ENCODE data around the gene RUNX2. TPM values are rescaled to one million over a fixed set of nuclear protein-coding genes. Genes with fewer than 3 reads are reported as not detected.

RUNX2 gene
- total and polyA plus RNA-seq, 9 of the 15 experiments (the other 6 are each of a cell fraction or from before 2014, with no cell fraction given), result 0.29 to 1.00 (median 0.43) TPM

DNA sequence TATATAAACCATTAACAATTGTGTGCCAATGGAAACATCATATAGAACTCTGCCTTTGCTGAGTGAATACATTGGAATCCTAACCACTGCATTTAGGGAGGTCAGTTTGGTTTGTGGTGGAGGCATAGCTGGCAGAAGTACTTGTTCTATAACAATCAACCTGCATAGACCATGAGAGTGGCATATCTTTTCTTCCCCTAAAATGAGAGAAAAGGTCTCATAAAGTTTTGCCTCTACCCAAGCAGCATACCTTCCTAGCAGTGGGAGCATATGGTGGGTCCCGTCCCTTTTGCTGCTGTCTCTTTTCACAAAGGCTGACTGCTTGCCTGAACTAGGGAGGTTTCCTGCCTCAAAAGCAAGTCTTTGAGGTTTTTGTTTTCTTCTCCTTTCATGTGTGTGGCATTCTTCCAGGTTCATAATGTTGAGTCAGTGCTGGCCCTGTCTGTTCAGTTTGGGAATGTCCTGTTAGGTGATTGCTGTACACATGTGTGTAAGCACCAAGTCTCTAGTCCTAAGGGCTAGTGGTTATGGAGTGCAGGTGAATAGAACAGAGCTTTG is 110.8 kb downstream of the RUNX2 start:
- peak overlapping the region; percentile 72 for H2AFZ ChIP-seq (ENCODE audit: low read depth, low read length)
- intact Hi-C loops (cut with micrococcal nuclease), result no loop called here
- peak in 1 of 4 experiments; percentile 37 for DNase-seq (ENCODE audit: extremely low read depth in 1 of 4, low spot score in 3 of 4)
- H3K36me3 ChIP-seq (ENCODE audit: control insufficient read depth, insufficient read depth, low read length), result no peaks in the 10 kb centered on the region
- H3K4me2 ChIP-seq (ENCODE audit: insufficient read depth, low read length), result peak overlapping the region; percentile 5; the same call in 1 of the 2 replicates
- no peaks in the 10 kb centered on the region for H3K27me3 ChIP-seq (ENCODE audit: control insufficient read depth in 2 of 2, insufficient read depth in 2 of 2, low read length in 2 of 2)
- WGBS (ENCODE audit: insufficient coverage, low coverage, missing lambda C conversion rate), result 64% methylated on average over 1 of the region's 1 CpG
- no TSS peak for BruUV-seq (replicated peaks)
- ATAC-seq, result peak; percentile 68
- H3K27ac ChIP-seq (ENCODE audit: extremely low read depth, low read depth, low read length), result peak overlapping the region; percentile 45; the same call in 1 of the 3 replicates
- in situ Hi-C loops (cut with MboI), result no loop called here
- no peaks in the 10 kb centered on the region for H4K20me1 ChIP-seq (replicated peaks; ENCODE audit: control insufficient read depth, insufficient read depth, low read length)
- H3K4me3 ChIP-seq, result no peak overlapping the region
- H3K4me1 ChIP-seq (replicated peaks in 1 of 2; ENCODE audit: control insufficient read depth in 2 of 2, insufficient read depth in 2 of 2, low read length in 2 of 2), result peaks cover 0 to 46% of the 10 kb centered on the region in 2 experiments
- ChIA-PET POLR2A (interaction anchor here (0.6 kb wide), 1 partner anchor 10 kb away, joined by 3 read pairs; no protein-coding TSS in a partner anchor), CTCF (ENCODE audit: low intra/inter-chr PET ratio) (no interaction called here)
- FAIRE-seq, result no peak
- no peaks in the 10 kb centered on the region for H3K79me2 ChIP-seq (ENCODE audit: control insufficient read depth, insufficient read depth, low read length)
- no peaks in the 10 kb centered on the region for H3K9me1 ChIP-seq (ENCODE audit: control insufficient read depth, insufficient read depth, low read length)
- H3K9ac ChIP-seq (ENCODE audit: insufficient read depth in 1 of 2, low read depth in 2 of 2, low read length in 2 of 2), result no peak overlapping the region
- H3K9me3 ChIP-seq (replicated peaks; ENCODE audit: control insufficient read depth, insufficient read depth, low read depth, low read length), result no peaks in the 10 kb centered on the region
- TF ChIP-seq MYNN (IDR thresholded peaks at IDR 0.05) (no peak), MYNN (CRISPR knock-in tag; IDR thresholded peaks at IDR 0.05) (no peak), FOSL1 (tag; conservative IDR thresholded peaks at IDR 0.05) (peak; percentile 37; the same call in 1 of the 2 replicates), CUX1 (CRISPR knock-in tag; IDR thresholded peaks at IDR 0.05) (0 out of 2 replicates have a peak, but pooled peaks have one; percentile 37), CHD2 (IDR thresholded peaks at IDR 0.05; ENCODE audit: low read depth, low read length) (no peak), BACH1 (tag; IDR thresholded peaks at IDR 0.05) (0 out of 2 replicates have a peak, but pooled peaks have one; percentile 36), FIP1L1 (IDR thresholded peaks at IDR 0.05; ENCODE audit: low read depth, low read length, poor library complexity, severe bottlenecking) (no peak), SMAD2 (IDR thresholded peaks at IDR 0.05; ENCODE audit: low read depth, low read length) (no peak), NFIC (IDR thresholded peaks at IDR 0.05) (peak; percentile 51; the same call in 1 of the 2 replicates), SOX6 (IDR thresholded peaks at IDR 0.05) (0 out of 2 replicates have a peak, but pooled peaks have one; percentile 19), KLF10 (CRISPR knock-in tag; IDR thresholded peaks at IDR 0.05) (no peak), ARNT (IDR thresholded peaks at IDR 0.05) (no peak), CXXC5 (CRISPR knock-in tag; IDR thresholded peaks at IDR 0.05) (no peak), ZNF584 (CRISPR knock-in tag; IDR thresholded peaks at IDR 0.05; ENCODE audit: low read depth) (no peak), MTA2 (IDR thresholded peaks at IDR 0.05; ENCODE audit: low read depth) (no peak), MTA3 (IDR thresholded peaks at IDR 0.05; ENCODE audit: borderline replicate concordance) (no peak)

All from K562 (cell line).